ENCODE measurements around the gene ILK. TPM values are rescaled to one million over a fixed set of nuclear protein-coding genes. Genes with fewer than 3 reads are reported as not detected.

Gene ILK
- total RNA-seq, 1 donor from 2014 or later: 92.4 TPM

DNA sequence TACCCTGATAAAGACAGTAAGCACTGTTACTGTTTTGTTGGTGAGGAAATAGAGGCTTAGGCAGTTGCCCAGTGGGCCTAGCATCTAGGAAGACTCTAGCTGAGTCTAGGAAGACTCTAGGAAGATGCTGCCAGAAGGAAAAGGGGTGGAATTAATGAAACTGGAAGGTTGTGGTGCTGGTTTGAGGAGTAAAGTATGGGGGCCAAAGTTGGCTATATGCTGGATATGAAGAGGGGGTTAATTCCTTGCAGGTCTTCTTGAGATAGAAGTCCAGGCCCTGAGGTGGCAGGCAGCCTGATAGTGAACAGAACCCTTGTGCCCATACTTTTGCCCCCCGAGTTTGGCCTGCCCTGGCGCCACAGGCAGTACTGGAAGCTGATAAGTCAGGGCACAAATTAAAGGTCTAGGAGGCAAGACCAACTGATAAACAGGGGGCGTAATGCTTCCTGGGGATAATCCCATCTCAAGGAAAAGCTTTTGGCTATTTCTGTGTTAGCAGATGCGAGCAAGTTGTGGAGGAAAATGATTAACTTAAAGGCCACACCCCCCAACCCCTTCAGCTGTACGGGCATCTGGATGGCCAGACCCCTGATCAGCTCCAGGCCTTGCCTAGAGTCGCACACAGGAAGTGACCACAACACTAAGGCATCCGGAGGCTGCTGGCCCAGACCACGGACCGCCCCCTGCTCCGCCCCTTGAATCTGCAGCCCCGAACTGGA is 3.1 kb downstream of the ILK start:
- H3K4me3 Mint-ChIP-seq: no peak overlapping the region
- H3K36me3 Mint-ChIP-seq (ENCODE audit: low read depth): peaks cover 49% of the 10 kb centered on the region
- H3K9me3 Mint-ChIP-seq: no peaks in the 10 kb centered on the region
- intact Hi-C loops (cut with micrococcal nuclease): loop anchor here (1.0 to 10.0 kb wide), 7 partner anchors 61 to 372 kb away; partner anchors contain the start of genes APBB1, CAVIN3, FHIP1B and MRPL17
- peaks cover 44% of the 10 kb centered on the region for H3K4me1 Mint-ChIP-seq
- no peak overlapping the region for H3K27ac Mint-ChIP-seq
- H3K27me3 Mint-ChIP-seq: no peaks in the 10 kb centered on the region
- peak; percentile 91 for DNase-seq

DNA sequence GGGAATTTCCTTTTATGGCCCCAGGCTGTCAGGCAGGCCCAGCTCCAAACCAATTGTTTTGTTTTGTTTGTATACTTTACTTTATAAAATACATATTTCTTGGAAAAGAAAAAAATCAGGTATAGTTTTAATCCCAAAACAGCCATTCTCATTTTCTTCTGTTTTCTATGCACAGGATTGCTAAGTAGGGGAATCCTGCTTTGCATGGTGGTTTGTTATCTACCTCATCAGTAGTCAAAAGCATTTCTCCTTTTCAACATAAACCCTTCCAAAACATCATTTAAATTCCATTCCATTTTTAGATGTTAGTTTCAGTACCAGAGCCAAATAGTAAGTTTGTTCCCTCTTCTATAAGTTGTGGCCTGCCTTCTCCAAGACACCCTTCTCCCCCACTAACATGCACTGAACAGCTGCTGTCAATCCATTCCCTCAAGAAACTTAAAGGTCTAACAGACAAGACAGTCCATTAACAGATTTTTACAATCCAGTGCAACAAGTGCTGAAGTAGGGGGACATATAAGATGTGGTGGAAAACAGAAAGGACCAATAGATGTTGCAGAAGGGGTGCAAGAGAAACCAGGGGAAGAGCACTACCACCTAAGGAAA is 3.7 kb downstream of the ILK start:
- peak overlapping the region; percentile 87 for H3K27ac Mint-ChIP-seq
- H3K27me3 Mint-ChIP-seq: no peaks in the 10 kb centered on the region
- H3K4me1 Mint-ChIP-seq: peaks cover 40% of the 10 kb centered on the region
- H3K4me3 Mint-ChIP-seq: peak overlapping the region; percentile 69
- intact Hi-C loops (cut with micrococcal nuclease): loop anchor here (1.0 to 10.0 kb wide), 7 partner anchors 60 to 372 kb away; partner anchors contain the start of genes APBB1, CAVIN3, FHIP1B and MRPL17
- peaks cover 46% of the 10 kb centered on the region for H3K36me3 Mint-ChIP-seq (ENCODE audit: low read depth)
- no peaks in the 10 kb centered on the region for H3K9me3 Mint-ChIP-seq
- peak; percentile 54 for DNase-seq

DNA sequence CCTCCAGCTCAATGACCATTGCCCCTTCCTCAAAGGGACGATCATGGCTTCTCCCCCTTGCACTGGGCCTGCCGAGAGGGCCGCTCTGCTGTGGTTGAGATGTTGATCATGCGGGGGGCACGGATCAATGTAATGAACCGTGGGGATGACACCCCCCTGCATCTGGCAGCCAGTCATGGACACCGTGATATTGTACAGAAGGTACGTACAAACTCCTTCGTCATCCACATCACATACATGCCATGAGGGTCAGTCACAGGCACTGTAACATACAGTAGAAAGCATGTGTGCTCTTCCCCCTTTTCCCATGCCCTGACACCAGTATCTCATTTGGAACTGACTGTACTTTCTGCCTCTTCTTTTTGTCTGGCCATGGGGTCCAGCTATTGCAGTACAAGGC is 4.4 kb downstream of the ILK start:
- Mint-ChIP-seq H3K27me3 (no peaks in the 10 kb centered on the region), H3K36me3 (ENCODE audit: low read depth) (peaks cover 46% of the 10 kb centered on the region), H3K9me3 (no peaks in the 10 kb centered on the region), H3K4me1 (peaks cover 40% of the 10 kb centered on the region), H3K27ac (peak overlapping the region; percentile 87), H3K4me3 (peak overlapping the region; percentile 69)
- intact Hi-C loops (cut with micrococcal nuclease): loop anchor here (10.0 kb wide), 1 partner anchor 193 kb away; the partner anchor contains the start of gene APBB1
- no peak for DNase-seq

DNA sequence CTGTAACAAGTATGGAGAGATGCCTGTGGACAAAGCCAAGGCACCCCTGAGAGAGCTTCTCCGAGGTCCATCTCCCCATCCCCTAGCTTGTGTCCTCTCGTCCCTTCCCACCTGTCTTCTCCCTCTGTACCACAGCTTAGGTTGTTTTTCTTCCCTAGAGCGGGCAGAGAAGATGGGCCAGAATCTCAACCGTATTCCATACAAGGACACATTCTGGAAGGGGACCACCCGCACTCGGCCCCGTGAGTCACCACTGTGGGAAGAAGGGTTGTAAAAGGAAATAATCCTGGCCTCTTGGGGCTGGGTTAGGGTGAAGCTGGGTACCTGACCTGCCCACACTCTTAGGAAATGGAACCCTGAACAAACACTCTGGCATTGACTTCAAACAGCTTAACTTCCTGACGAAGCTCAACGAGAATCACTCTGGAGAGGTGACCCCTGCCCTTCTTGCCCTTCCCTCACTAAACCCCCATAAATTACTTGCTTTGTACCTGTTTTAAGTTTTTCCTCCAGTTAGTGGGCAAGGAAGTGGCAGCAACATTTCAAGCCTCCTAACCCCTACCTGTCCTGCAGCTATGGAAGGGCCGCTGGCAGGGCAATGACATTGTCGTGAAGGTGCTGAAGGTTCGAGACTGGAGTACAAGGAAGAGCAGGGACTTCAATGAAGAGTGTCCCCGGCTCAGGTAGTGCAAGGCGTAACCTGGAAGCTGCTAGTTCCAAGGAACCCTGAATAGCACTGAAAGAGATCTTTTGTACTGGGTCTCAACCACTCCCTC is 5.3 kb downstream of the ILK start:
- intact Hi-C loops (cut with micrococcal nuclease): loop anchor here (10.0 kb wide), 1 partner anchor 194 kb away; the partner anchor contains the start of gene APBB1
- DNase-seq: no peak
- Mint-ChIP-seq H3K36me3 (ENCODE audit: low read depth) (peaks cover 46% of the 10 kb centered on the region), H3K9me3 (no peaks in the 10 kb centered on the region), H3K27ac (peak overlapping the region; percentile 59), H3K4me3 (peak overlapping the region; percentile 6), H3K4me1 (peaks cover 40% of the 10 kb centered on the region), H3K27me3 (no peaks in the 10 kb centered on the region)

DNA sequence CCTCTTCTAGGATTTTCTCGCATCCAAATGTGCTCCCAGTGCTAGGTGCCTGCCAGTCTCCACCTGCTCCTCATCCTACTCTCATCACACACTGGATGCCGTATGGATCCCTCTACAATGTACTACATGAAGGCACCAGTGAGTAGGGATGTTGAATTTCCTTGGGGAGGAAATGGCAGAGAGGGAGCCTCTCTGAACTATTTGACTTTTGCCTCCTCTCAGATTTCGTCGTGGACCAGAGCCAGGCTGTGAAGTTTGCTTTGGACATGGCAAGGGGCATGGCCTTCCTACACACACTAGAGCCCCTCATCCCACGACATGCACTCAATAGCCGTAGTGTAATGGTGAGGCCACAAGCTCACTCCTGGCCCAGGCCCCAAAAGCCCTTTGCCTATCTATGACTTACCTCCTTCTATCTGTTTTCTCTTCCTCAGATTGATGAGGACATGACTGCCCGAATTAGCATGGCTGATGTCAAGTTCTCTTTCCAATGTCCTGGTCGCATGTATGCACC is 6.0 kb downstream of the ILK start:
- no peaks in the 10 kb centered on the region for H3K9me3 Mint-ChIP-seq
- intact Hi-C loops (cut with micrococcal nuclease): loop anchor here (10.0 kb wide), 1 partner anchor 195 kb away; the partner anchor contains the start of gene APBB1
- H3K27ac Mint-ChIP-seq: peak overlapping the region; percentile 69
- DNase-seq: no peak
- H3K4me1 Mint-ChIP-seq: peaks cover 40% of the 10 kb centered on the region
- peaks cover 48% of the 10 kb centered on the region for H3K36me3 Mint-ChIP-seq (ENCODE audit: low read depth)
- no peaks in the 10 kb centered on the region for H3K27me3 Mint-ChIP-seq
- peak overlapping the region; percentile 16 for H3K4me3 Mint-ChIP-seq

DNA sequence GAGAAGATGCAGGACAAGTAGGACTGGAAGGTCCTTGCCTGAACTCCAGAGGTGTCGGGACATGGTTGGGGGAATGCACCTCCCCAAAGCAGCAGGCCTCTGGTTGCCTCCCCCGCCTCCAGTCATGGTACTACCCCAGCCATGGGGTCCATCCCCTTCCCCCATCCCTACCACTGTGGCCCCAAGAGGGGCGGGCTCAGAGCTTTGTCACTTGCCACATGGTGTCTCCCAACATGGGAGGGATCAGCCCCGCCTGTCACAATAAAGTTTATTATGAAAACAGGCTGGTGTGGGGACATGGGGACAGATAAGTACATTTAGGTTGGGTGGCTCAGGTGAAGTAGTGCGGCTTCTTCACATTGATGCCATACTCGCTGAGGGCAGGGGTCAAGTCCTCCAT is 7.0 kb downstream of the ILK start:
- DNase-seq: no peak
- Mint-ChIP-seq H3K9me3 (no peaks in the 10 kb centered on the region), H3K36me3 (ENCODE audit: low read depth) (peaks cover 59% of the 10 kb centered on the region), H3K27me3 (no peaks in the 10 kb centered on the region), H3K4me1 (peaks cover 40% of the 10 kb centered on the region), H3K27ac (peak overlapping the region; percentile 22), H3K4me3 (peak overlapping the region; percentile 95)
- intact Hi-C loops (cut with micrococcal nuclease): no loop called here

DNA sequence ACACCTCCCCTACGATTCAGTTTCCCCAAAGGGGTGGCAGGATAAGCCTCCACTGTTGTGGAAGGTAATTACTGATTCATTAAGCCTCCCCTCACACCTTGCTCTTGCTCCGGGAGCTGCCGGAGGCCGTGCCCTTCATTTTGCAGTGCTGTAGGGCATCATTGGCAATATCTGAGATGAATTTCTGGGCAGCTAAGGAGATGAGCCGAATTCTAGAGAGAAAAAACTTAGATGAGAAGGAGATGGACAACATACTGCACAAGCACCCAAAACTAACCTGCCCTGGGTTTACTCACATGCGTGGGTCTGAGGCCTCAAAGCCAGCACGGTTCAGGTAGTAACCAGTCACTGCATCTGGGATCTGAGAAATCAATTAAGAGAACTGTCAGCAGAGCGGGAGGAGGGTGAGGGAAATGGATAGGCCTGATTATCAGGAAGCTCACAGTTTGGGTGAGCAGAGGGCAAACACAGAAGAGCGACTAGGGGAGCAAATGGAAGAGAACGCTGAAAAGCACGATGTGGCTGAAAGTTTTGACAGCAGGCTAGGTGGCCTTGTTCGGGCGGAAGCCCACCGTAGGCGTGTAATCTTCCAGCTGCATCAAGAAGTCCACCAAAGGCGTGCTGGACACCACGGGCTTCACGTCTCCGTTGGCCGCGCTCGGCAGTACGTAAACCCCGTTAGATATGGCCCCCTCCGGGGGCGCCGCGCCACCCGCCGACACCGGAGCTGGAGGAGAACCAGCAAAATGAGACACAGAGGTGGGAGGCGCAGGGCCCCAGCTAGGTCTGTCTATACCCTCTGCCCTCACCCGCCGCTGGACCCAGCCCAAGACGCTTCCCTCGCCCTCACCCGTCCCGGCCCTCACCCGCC is 7.8 kb downstream of the ILK start:
- peak overlapping the region; percentile 87 for H3K27ac Mint-ChIP-seq
- H3K4me1 Mint-ChIP-seq: peaks cover 35% of the 10 kb centered on the region
- no peak for DNase-seq
- no peaks in the 10 kb centered on the region for H3K9me3 Mint-ChIP-seq
- peak overlapping the region; percentile 95 for H3K4me3 Mint-ChIP-seq
- intact Hi-C loops (cut with micrococcal nuclease): loop anchor here (1.0 kb wide), 1 partner anchor 8 kb away; the partner anchor contains the start of gene TPP1
- no peaks in the 10 kb centered on the region for H3K27me3 Mint-ChIP-seq
- peaks cover 64% of the 10 kb centered on the region for H3K36me3 Mint-ChIP-seq (ENCODE audit: low read depth)

DNA sequence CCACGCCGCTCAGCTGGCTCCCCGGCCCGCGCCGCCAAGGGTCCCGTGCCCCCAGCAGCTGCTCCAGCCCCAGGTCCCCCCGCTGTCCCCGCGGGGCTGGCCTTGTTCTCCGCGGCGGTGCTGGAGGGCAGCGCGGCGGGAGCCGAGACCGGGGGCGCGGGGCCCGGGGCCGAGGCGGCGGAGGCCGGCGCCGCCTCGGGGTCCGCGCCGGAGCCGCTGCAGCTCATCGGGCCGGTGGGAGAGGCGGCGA is 8.3 kb downstream of the ILK start:
- Mint-ChIP-seq H3K9me3 (no peaks in the 10 kb centered on the region), H3K27ac (peak overlapping the region; percentile 87), H3K27me3 (no peaks in the 10 kb centered on the region), H3K4me1 (peaks cover 35% of the 10 kb centered on the region), H3K36me3 (ENCODE audit: low read depth) (peaks cover 65% of the 10 kb centered on the region), H3K4me3 (peak overlapping the region; percentile 95)
- DNase-seq: no peak
- intact Hi-C loops (cut with micrococcal nuclease): loop anchor here (1.0 to 2.0 kb wide), 4 partner anchors 7 to 221 kb away; partner anchors contain the start of genes ILK, MRPL17, RRP8 and SMPD1

DNA sequence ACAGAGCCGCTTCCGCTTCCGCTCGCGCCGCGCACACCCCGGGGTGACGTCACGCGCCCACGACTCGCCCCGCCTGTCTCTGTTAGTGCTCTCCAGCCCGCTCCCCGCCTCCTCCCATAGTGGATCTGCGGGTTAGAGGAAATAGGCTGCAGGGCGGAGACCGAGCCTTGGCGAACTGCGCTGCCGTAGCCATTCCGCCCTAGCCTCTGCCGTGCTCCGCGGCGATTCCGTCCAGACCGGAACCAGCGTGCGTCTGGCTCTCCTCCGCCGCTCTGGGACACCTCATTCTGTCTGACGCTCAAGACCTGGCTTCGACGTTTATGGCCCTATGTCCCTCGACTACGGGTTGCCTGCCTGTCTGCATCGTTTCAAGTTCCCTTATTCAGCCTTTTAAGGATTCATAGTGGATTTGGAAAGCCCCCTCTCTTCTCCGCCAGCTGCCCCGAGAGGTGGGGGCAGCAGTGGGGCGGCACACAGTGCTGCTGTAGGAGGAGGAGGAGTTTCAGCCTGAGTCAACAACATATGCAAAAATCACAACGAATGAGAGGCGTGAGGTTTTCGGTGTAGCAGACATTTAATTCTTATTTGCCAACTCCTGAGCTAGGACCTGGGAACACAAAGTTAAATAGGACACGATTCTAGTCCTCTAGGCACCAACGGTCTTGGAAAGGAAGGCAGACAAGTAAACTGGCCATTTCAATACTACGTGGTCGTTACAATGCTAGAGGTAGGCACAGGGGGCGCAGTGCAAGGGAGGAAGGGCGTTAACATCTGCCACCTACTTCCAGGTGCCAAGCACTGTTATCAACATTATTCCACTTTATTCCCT is 8.9 kb downstream of the ILK start, which contains the start of gene TAF10:
Gene TAF10 (minus strand): TSS at position 4 of the 829 bp plus-strand sequence. CDS start 27 bp downstream, outside the sequence.
- peak; percentile 99 for DNase-seq
- Mint-ChIP-seq H3K4me3 (peak within 1 kb of the TSS; percentile 95), H3K36me3 (ENCODE audit: low read depth) (peaks cover 63% of the 10 kb centered on the region), H3K27ac (peak within 1 kb of the TSS; percentile 87), H3K9me3 (no peaks in the 10 kb centered on the region), H3K27me3 (no peaks in the 10 kb centered on the region), H3K4me1 (peaks cover 32% of the 10 kb centered on the region)
- intact Hi-C loops (cut with micrococcal nuclease): loop anchor here (1.0 to 2.0 kb wide), 3 partner anchors 9 to 222 kb away; partner anchors contain the start of genes ILK, MRPL17, RRP8 and SMPD1

DNA sequence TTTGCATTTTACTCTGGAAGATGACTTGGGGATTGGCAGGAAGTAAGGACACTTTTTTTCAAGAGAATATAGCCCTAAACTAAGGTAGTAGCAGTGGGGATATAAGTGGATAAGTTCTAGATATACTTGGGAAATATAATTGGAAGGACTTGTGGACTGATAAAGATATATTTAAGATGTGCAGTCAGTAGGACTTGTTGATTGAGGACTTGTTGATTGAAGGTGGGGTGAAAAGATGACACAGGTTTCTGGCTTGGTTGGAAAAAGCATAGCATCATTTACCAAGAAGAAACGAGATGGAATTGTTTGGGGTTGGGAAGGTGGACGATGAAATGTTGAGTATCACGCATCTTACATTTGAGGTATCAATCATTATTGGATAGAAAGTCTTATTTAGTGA is 9.9 kb downstream of the ILK start:
- H3K9me3 Mint-ChIP-seq: no peaks in the 10 kb centered on the region
- H3K27me3 Mint-ChIP-seq: no peaks in the 10 kb centered on the region
- peaks cover 23% of the 10 kb centered on the region for H3K4me1 Mint-ChIP-seq
- peaks cover 53% of the 10 kb centered on the region for H3K36me3 Mint-ChIP-seq (ENCODE audit: low read depth)
- H3K4me3 Mint-ChIP-seq: no peak overlapping the region
- no peak for DNase-seq
- H3K27ac Mint-ChIP-seq: no peak overlapping the region
- intact Hi-C loops (cut with micrococcal nuclease): loop anchor here (2.0 kb wide), 1 partner anchor 223 kb away; the partner anchor contains the start of gene SMPD1

DNA sequence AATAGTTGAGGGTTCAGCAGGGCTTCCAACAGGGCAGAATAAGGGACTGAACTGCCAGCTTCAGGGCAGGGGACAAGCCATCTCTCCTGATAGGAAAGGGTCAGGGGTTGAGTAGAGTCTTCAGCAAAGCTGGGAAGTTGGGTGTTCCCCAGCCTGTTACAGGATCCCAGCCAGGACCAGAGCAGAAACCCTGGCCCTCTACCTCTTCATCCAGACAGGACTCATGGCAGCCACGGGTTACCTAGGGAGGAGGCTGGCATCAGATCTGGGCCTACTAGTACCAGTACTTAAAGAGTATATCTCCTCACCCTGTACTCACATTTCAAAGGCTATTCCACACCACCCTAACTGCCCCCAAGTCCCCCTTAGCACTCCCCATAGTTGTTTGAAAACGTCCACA is 10.9 kb downstream of the ILK start:
- intact Hi-C loops (cut with micrococcal nuclease): no loop called here
- no peaks in the 10 kb centered on the region for H3K27me3 Mint-ChIP-seq
- H3K9me3 Mint-ChIP-seq: no peaks in the 10 kb centered on the region
- H3K4me1 Mint-ChIP-seq: peaks cover 18% of the 10 kb centered on the region
- no peak for DNase-seq
- no peak overlapping the region for H3K27ac Mint-ChIP-seq
- H3K4me3 Mint-ChIP-seq: no peak overlapping the region
- peaks cover 44% of the 10 kb centered on the region for H3K36me3 Mint-ChIP-seq (ENCODE audit: low read depth)

DNA sequence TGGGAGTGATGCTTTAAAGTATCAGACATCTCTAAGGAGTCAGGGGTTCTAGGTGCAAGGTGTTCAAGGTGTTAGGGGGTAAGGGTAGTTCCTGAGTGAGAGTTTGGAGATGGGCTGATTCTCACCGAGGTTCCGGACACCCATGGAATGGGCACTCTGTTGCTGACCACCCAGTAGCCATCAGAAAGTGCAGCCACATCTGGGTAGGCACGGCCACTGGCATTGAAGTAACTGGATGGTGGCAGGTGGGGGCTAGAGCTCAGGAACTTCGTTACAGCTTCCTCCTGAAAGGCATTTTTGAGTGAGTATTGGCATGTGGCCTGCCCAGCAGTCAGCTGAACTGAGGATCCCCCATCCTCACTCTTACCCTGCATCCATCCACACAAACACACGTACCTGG is 11.5 kb downstream of the ILK start:
- intact Hi-C loops (cut with micrococcal nuclease): no loop called here
- no peak overlapping the region for H3K27ac Mint-ChIP-seq

More for the DNA sequence above, 11.5 kb downstream of the ILK start:
- Mint-ChIP-seq H3K36me3 (ENCODE audit: low read depth) (peaks cover 38% of the 10 kb centered on the region), H3K9me3 (no peaks in the 10 kb centered on the region), H3K4me3 (no peak overlapping the region), H3K27me3 (no peaks in the 10 kb centered on the region), H3K4me1 (peaks cover 14% of the 10 kb centered on the region)
- DNase-seq: no peak

All from activated CD4-positive, alpha-beta T cell treated with anti-CD3 and anti-CD28 coated beads, Interleukin-2, amount 10 ng/mL, durations not matched to agents 24 days and 14 days (primary cell).